Measurements from ENCODE around the gene DHRS11.
A peak's percentile ranks its signal among the peaks of the same experiment; 100 is the strongest.

DNA sequence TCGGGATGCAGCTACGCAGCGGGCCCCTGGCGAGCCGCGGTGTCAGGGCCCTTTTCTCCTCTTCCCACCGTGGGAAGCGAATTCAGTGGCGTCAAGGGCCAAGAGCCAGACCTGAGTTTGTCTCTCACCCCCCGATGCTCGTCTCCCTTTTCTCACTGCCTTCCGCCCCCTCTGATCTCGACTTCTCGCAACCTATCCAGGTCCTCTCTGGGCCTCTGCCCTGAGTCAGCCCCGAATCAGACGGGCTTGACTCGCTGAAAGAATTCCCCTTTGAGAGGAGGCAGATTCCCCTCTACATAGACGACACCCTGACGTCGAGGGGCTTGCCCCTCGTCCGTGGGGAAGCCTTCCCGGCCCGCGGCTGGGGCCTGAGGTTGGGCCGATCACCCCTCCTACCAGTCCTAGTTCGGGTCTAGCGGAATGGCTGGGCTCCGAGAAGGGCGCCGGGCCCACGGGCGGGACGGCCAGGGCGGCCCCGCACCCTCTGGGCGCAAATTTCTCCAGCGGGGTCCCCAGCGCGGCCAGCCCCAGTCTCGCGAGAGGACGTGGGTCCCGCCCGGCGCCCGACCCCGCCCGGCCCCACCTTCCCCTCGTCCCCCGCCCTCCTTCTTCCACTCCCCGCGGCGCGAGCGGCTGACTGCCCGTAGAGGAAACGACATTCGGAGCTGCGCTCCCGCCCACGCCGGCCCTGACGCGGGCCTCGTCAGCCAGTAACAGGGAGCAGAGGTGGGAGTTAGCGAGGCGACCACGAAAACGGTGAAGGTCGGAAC is 47.2 kb upstream of the DHRS11 start, which contains the start of gene GGNBP2:
- TF ChIP-seq, protein P1, sequence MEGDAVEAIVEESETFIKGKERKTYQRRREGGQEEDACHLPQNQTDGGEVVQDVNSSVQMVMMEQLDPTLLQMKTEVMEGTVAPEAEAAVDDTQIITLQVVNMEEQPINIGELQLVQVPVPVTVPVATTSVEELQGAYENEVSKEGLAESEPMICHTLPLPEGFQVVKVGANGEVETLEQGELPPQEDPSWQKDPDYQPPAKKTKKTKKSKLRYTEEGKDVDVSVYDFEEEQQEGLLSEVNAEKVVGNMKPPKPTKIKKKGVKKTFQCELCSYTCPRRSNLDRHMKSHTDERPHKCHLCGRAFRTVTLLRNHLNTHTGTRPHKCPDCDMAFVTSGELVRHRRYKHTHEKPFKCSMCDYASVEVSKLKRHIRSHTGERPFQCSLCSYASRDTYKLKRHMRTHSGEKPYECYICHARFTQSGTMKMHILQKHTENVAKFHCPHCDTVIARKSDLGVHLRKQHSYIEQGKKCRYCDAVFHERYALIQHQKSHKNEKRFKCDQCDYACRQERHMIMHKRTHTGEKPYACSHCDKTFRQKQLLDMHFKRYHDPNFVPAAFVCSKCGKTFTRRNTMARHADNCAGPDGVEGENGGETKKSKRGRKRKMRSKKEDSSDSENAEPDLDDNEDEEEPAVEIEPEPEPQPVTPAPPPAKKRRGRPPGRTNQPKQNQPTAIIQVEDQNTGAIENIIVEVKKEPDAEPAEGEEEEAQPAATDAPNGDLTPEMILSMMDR (IDR thresholded peaks at IDR 0.05), result no peak
- TF ChIP-seq CREM (CRISPR knock-in tag; IDR thresholded peaks at IDR 0.05), result 0 out of 2 replicates have a peak, but pooled peaks have one; percentile 29
- no peak; the same call in 1 of the 2 replicates for TF ChIP-seq ATF1 (CRISPR knock-in tag; IDR thresholded peaks at IDR 0.05)
- TF ChIP-seq TP53 (CRISPR knock-in tag; IDR thresholded peaks at IDR 0.05), result no peak
- TF ChIP-seq, protein P2, sequence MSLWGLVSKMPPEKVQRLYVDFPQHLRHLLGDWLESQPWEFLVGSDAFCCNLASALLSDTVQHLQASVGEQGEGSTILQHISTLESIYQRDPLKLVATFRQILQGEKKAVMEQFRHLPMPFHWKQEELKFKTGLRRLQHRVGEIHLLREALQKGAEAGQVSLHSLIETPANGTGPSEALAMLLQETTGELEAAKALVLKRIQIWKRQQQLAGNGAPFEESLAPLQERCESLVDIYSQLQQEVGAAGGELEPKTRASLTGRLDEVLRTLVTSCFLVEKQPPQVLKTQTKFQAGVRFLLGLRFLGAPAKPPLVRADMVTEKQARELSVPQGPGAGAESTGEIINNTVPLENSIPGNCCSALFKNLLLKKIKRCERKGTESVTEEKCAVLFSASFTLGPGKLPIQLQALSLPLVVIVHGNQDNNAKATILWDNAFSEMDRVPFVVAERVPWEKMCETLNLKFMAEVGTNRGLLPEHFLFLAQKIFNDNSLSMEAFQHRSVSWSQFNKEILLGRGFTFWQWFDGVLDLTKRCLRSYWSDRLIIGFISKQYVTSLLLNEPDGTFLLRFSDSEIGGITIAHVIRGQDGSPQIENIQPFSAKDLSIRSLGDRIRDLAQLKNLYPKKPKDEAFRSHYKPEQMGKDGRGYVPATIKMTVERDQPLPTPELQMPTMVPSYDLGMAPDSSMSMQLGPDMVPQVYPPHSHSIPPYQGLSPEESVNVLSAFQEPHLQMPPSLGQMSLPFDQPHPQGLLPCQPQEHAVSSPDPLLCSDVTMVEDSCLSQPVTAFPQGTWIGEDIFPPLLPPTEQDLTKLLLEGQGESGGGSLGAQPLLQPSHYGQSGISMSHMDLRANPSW (CRISPR knock-in tag; conservative IDR thresholded peaks at IDR 0.05; ENCODE audit: low read depth), result no peak
- peak; percentile 48; the same call in 1 of the 2 replicates for TF ChIP-seq ESRRA (CRISPR knock-in tag; IDR thresholded peaks at IDR 0.05; ENCODE audit: borderline replicate concordance)
- TF ChIP-seq CREB1 (CRISPR knock-in tag; IDR thresholded peaks at IDR 0.05), result no peak

Measured in WTC11 (cell line).